Measurements from ENCODE around the gene HELZ2.

The HELZ2 gene

DNA sequence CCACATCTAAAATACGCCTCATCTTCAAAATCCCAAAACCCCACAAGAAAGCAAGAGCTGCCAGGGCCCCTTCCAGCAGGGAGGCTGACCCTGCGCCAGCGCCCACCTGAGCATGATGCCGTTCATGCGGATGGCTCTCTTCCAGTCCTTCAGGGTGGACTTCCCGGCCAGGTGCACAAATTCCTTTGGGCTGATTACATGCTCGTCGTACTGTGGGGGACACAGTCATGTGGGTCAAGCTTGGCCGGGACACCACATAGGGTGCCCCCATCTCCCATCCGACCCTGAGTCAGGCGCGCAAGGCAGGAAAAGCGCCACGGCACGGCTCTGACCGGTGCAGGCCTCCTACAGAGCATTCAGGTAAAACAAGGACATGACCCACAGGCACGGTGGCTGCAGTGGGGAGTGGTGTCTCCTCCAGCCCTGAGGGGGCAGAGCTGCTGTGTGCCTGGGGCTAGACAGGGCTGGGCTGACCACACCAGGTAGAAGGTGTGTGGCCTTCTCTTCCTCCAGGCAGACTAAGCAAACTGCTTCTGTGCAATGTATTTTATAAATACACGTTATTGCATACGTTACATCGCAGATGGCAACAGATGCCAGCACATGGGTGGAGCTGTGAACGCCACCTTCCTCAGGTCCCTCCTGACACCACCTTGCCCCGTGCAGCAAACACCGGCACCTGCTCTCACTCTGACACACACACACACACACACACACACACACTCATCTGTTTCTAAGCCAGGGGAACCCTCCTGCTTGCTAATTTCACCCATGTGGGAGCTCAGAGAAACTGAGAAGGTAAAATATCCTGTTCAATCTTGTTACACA lies 23.8 kb upstream of the HELZ2 start:
- DNase-seq, result no peak

DNA sequence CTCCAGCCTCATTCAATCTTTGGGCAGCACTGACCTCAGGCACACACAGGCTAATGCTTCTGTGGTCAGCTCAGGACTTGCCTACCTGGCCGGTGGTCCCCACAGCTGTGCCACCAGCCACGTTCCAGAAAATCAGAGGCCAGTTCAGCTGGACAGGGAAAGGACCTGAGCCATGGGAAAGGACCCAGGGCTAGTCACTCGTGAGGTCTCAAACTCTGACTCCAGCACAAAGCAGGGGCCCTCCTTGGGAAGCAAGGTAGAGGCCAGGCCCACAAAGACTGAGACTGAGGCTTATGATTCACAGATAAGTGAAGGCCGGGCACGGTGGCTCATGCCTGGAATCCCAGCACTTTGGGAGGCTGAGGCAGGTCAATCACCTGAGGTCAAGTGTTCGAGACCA lies 22.4 kb upstream of the HELZ2 start:
- no peak for DNase-seq

DNA sequence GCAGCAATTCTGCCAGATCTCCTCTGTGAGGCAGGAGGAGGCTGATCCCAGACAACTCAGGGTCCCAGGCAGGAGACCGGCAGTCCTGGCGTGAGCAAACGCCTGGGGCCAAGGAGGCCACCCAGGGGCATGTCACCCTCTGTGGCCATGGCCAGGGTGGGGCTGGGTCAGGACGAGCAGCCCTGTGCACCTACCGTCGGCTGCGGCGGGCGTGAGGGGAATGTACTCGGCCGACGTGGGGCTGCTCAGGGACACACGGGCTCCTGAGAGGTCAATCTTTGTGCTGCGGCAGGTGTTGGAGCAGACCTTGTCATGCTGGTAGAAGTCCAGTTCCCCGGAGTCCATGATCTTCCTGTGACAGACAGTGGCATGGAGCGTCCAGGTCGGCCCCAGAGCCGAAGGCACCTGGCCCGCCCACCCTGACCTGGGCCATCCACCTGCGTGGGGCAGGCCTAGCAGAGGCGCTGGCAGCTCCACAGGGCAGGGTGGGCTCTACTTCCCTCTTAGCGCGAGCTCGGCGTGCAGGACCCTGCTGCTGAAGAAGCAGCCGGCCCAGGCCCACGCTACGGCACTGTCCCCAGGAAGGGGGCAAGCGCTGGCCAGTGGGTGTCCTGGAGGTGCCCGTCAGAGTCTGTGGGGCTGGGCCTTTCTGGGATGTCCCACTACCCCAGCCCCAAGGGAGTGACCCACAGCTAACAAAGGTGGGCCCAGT lies 21.5 kb upstream of the HELZ2 start:
- no peak for DNase-seq

DNA sequence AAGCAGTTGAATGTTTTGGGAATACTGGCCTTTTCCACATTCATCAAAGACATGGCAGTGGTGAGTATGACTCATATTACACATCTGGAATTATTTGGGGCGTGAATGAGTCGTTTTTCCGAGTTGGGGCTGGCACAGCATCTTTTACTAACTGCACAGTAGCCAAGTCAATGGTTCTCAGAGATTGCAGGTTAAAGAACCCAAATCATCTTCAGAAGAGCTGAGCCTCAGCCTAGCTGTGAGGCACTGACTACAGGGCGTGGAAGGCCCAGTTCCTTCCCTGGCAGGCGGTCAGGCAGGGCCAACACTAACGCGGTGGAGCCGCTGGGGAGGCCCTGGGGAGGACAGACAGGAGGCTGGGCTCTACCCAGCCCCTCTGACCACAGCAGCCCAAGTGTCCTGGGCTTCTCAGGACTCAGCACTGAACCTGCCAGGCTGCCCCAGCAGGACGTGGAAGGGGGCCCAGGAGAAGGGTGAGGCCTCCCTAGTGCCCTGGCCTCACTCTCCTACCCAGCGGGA lies 20.1 kb upstream of the HELZ2 start:
- DNase-seq, result no peak

DNA sequence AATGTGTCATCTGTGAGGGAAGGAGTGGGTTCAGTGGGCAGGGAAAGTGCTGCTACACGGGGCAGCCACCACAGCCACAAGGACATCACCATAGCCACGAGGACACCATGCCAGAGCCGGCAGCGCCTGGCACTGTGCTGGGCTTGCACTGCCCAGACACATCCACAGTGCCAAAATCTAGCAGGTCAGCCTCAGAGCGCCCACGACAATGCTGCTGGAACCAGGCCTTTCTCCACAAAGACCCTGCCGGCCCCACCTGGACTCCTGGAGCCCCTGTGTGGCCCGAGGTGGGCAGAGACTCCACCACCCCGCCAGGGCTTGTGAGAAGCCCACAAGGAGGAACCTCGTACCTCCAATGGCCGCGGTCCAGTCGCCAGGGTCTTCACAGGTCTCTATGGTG lies 18.6 kb upstream of the HELZ2 start:
- no peak for DNase-seq

DNA sequence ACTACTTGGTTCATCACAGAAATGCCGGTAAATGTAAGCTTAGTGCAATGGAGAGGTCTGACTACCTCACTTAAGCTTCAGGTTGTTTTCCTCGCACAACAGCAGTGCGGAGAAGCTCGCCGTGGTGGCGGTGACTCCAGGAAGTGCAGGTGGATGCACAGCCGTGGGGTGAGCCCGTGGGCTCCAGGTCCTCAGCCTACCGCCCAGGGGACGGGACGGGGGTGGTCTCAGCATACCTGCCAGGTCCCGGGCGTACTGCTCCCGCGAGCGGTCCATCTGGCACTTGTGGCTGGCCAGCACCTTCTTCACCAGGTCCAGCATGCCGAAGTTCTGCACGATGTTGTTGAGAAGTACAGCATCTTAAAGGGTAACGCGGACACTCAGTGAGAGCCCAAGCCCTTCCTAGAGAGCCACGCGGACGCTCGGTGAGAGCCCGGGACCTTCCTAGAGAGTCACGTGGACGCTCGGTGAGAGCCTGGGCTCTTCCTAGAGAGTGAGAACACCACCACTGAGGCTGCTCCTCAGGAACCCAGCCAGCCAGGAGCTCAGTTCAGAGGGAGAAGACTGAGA lies 17.8 kb upstream of the HELZ2 start:
- DNase-seq, result no peak

DNA sequence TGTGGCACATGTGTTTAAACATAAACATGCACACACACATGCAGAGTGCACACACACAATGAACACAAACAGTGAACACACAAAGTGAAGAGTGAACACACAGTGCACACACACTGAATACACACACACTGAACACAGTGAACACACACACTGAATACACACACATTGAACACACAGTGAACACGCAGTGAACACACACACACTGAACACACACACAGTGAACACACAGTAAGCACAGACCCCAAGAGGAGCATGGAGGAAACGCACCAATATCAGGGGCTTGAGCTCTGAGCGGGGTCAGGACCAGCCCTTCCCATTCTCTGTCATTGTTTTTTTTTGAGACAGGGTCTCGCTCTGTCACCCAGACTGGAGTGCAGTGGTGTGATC lies 17.1 kb upstream of the HELZ2 start:
- no peak for DNase-seq

DNA sequence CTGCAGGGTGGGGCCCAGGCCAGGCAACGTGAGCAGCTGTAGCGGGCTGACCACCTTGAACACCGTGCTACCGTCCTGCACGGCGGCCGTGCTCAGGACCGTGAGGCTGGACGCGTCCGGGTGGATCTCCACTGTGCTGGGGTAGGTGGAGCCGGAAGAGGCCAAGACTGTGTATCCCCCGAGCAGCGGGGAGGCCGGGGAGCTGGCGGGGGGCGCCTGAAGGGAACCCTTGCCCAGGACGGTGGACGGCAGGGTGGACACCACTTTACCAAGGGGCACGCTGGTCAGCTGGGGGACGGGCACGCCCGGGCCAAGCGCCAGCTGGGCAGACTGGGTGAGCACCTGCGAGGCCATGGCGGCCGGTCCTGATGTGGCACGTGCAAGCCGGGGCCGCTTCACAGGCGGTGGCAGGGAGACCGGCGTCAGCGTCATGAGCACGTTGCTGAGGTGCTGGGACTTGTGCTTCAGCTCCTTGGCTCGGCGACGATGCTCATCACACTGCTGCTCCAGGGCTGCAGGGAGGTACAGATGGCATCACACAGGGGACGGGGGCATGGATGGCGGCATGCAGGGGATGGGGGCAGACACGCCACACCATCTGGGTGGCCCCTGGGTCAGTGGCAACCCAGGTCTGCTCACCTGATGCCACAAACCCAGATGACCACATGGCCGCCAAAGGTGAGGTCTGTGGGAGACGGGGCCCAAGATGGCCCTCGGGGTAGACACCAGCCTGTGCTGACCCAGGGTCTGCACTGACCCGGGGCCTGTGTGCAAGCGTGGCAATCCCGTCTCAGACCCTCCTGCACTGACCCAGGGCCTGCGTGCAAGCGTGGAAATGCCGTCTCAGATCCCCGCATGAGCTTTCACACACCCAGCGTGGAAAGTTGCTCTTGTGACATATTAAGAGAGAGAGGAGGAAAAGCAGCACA lies 16.4 kb upstream of the HELZ2 start:
- no peak for DNase-seq

DNA sequence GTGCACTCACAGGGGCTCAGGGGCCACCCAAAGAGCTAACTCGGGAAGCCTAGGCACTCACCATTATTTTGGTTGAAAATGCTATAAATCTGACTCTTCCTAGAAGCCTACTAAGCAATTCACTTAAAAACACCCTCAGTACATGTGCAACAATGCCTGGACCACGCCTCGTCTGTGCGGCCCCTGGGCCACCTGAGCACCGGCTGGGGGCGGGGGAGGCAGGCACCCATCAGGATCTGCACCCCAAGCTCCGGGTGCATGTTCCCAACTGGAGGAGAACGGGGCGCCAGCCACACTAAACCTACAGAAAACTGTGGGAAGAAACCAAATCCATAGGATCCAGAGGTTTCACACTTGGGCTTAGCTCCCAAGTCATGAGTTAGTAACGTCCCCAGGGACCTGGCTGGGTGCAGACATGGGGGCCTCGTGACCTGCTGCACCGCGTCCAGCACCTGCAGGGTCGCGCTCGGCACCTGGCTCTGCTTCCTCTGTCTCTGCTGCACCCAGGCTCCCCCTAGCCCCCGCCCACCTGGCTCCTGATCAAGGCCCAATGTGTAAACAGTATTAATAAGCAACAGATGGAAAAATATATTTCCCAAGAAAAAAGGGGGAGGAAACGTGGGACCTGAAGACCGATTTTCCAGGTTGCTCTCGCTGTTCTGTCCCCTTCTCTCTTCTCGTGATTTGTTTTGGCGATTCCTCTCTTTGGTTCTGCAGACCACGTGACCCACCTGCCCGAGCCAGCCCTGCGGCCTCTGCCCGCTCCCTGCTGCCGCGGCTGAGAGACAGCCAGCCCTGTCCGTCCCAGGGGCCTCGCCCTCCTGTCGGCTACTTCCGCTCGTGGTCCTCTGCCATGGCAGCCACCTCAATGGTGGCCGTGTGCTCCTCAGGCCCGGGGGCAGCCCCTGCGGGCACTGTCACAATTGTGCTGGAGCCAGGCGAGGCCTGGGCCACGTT lies 15.5 kb upstream of the HELZ2 start:
- DNase-seq, result no peak

DNA sequence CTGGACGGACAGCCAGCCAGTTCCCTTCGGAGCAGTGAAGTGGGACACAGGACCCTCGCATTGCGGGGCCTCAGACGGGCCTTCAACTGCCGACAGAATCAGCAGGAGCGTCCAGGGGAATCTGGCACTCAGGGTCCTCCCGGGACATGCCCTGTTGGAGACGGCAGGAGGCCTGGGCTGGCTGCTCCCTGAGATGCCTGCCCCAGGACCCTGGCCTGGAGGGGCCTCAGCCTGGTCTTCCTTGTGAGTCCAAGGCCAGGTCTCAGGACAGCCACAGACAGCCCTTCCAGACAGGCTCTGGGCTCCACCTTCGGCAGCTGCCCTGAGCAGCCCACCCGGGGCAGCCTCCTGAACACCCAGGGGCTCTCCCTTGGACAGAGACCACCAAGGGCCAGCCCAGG lies 14.6 kb upstream of the HELZ2 start:
- no peak for DNase-seq

DNA sequence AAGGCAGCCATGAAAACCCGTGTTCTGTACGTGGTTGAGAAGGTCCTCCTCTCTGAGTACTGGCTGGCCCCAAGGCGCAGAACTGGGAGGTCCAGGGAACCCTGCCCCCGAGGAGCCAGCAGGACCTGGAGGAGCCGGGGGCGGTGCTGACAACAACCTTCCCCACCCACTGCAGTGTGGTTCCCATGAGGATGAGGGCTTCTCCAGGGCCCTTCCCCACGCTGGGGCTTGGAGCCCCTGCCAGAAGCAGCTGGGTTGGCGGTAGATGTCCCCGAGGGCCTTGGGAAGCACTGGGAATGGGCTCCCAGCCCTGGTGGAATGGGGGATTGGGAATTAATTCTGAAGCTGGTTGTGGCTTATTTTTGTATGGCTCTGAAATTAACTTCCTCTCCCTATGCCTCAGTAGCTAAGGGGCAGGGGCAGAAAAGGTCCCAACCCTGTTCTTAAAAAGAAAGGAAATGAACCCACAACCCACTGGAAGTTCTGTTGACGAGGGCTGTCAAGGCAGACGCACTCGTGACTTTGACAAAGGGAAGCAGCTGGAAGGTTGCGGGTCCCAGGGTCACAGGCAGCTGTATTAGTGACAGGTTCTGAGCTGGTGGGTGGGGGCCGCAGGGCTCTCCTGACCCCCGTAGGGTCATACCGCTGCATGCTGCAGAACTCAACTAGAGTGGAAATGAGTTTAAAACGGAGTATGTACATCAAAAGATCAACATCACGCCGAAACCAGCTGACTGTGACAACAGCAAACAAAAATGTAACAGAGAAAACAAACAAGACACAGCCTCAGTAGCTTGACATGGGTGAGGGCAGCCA lies 13.9 kb upstream of the HELZ2 start:
- no peak for DNase-seq

DNA sequence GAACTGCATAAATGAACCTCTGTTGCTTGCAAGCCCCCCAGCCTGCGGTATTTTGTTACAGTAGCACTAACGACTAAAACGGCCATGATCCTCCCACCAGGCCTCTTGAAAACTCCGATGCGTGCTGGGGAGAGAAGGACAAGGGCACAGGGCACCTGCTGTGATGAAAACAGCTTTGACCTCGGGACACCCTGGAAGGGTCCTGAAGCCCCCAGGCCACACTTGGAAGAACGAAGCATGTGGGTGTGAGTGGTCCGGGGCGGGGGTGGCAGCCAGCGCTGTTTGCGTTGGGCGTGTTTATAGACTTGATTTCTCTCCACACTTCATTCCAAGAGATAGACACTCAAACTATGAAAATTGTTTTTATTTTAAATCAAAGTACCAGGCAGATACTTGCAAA lies 13.2 kb upstream of the HELZ2 start:
- DNase-seq, result no peak

DNA sequence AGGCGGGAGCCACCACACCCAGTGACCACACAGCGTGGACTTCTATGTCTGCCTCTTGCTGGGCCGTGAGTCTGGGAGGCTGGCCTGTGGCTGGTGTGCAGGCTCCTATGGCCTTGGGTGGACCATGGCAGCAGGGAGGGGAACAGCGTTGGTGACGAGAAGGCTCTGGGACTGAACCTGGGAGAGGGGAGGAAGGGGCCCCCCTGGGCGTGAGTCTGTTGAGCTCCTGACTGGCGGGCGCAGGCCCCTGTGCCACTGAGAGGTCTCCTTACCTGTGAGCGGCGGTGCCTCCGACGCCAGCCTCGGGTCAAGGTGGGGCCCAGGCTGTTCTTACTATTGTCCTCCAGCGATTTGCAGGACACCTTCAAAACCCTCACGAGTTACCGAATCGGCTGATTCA lies 12.8 kb upstream of the HELZ2 start:
- DNase-seq, result no peak

DNA sequence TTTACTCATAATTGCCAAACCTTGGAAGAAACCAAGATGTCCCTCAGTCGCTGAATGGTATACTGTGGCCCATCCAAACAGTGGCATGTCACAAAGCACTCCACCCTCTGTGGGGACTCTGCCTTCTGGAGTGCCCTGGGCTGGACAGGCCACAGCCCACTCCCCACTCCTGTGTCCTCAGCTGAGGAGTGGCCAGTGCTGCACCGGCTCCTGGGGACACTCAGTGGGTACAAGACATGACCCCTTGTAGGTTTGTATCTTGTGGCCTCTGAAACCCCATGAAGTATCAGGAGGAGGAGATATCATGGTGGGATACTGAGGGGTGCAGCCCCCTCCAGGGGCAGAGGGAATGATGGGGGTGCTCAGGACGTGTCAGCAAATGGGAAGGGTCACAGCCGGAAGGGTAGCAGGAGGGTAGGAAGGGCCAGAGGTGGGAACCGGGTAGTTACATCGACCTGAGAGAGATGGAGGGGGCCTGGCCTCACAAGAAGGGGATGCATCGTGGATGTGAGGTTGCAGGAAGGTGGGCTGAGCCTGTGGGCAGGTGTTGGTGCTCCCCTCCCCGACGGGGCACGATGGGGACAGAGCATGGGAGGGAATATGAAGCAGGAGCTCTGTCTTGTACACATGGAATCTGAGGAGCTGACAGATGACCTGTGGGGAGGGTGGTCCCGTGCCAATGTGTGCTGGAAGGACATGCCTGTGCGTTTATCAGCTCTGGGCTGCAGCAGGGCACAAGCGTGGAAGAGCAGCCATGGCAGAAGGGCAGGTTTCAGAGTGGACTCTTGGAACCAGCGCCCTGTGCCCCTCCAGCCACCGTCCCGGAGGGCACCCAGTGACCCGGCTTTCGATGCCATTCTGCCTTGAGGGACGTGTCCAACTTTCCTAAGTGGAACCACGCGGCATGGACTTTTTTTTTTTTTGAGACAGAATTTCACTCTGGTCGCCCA lies 11.9 kb upstream of the HELZ2 start:
- DNase-seq, result no peak

DNA sequence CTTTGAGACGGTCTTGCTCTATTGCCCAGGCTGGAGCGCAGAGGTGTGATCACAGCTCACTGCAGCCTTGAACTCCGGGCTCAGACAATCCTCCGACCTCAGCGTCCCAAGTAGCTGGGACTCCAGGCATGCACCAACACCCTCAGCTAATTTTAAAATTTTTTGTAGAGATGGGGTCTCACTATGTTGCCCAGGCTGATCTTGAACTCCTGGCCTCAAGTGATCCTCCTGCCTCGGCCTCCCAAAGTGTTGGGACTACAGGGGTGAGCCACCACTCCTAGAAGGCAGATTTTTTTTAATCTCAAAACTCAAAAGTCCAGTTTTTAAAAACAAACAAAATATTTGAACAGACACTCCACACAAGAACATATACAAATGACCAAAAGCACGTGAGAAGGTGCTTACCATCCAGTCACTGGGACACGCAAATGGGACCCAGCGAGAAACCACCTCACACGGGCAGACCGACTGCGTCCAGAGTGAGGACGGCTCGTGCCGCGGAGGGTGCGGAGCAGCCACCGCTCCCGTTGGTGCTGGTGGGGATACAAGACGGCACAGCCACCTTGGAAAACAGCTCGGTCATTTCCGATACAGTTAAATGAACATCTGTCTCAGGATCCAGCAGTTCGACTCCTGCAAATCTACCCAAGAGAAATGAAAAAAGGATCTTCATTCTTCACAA lies 8.5 kb upstream of the HELZ2 start:
- no peak for DNase-seq

DNA sequence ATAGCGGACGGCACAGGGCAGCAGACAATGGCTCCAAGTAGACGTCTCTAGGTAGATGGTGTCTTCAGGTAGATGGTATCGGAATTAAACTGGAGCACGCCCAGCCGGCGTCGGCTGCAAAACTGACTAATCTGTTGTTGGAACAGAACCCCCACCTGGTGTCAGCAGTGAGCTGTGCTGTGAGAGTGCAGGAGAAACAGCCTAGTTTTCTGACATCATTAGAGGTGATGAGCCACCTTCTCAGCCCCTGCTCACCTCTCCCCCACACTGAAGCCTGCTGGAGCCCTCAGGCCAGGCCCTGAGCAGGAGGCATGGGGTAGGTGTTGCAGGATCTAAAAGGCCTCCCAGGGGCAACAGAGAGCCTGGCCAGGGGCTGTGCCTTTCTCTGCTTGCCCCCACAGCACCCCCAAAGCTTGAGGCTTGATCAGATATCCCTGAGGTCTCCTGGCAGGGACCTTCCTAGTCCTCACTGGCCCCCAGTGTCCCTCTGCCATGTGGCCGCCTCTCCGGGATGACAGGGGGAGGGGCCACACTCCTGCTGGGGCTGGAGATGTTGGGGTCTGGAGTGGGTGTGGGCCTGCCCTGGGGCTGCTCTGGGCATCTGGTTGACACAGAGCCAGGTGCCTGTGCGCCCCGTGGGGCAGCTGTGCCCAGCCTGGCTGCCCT lies 6.9 kb upstream of the HELZ2 start:
- peak; percentile 47 for DNase-seq

DNA sequence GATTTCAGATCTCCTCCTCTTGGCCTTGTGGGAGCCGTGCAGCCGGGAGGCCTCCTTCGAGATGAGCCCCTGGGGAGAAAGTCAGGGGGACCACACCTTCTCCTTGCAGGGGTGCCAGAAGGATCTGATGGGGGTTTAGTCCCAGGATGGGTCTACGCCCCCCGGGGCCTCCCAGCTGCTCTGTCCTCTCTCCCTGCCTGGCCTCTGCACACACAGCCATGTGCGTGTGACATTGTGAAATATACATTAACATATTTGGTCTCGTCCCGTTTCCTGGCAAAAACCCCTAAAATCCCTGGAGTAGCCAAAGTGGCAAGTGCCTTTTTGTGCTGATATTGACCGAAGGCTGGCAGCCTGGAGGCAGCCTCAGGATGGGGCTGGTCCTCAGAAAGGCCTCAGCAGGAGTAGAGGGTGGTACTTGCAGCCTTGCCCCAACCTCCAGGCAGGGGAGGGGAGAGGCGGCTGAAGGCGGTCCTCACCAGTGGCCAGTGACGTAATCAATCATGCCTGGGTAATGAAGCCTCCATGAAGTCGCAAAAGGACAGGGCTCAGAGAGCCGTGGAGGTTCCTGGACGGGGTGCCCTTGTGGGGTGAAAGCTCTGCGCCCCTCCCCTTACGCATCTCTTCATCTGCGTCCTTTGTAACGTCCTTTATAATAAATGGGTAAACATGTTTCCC lies 5.1 kb upstream of the HELZ2 start:
- no peak for DNase-seq

Measured in NCI-H526 treated with DMSO at 0.1 percent for 48 hours (cell line).